ENCODE measurements around the gene KIAA1671.

KIAA1671 gene

GRCh38 chr22:25027959-25028840, 75.7 kb downstream of the KIAA1671 start:
- no peaks in the 10 kb centered on the region for H3K36me3 Mint-ChIP-seq
- DNase-seq (ENCODE audit: low spot score in 2 of 2): no peak
- H3K9me3 Mint-ChIP-seq: no peaks in the 10 kb centered on the region
- no peak overlapping the region for H3K4me3 Mint-ChIP-seq
- peaks cover 19% of the 10 kb centered on the region for H3K4me1 Mint-ChIP-seq
- no peak overlapping the region for H3K27ac Mint-ChIP-seq
- ATAC-seq: peak; percentile 40

GRCh38 chr22:25028841-25029141, 76.3 kb downstream of the KIAA1671 start:
- no peaks in the 10 kb centered on the region for H3K36me3 Mint-ChIP-seq
- no peak for DNase-seq (ENCODE audit: low spot score in 2 of 2)
- H3K4me3 Mint-ChIP-seq: no peak overlapping the region
- ATAC-seq: no peak
- H3K9me3 Mint-ChIP-seq: no peaks in the 10 kb centered on the region
- peaks cover 19% of the 10 kb centered on the region for H3K4me1 Mint-ChIP-seq
- no peak overlapping the region for H3K27ac Mint-ChIP-seq

- ATAC-seq: no peak
- Mint-ChIP-seq H3K9me3 (no peaks in the 10 kb centered on the region), H3K27ac (no peak overlapping the region), H3K4me3 (no peak overlapping the region), H3K36me3 (no peaks in the 10 kb centered on the region), H3K4me1 (peaks cover 21% of the 10 kb centered on the region)
- DNase-seq (ENCODE audit: low spot score in 2 of 2): no peak
Observed at GRCh38 chr22:25029181-25029580, 76.7 kb downstream of the KIAA1671 start.

GRCh38 chr22:25030636-25031035, 78.1 kb downstream of the KIAA1671 start:
- no peak for ATAC-seq
- H3K36me3 Mint-ChIP-seq: no peaks in the 10 kb centered on the region
- DNase-seq (ENCODE audit: low spot score in 2 of 2): no peak
- no peak overlapping the region for H3K27ac Mint-ChIP-seq
- no peaks in the 10 kb centered on the region for H3K9me3 Mint-ChIP-seq
- H3K4me3 Mint-ChIP-seq: no peak overlapping the region
- peaks cover 25% of the 10 kb centered on the region for H3K4me1 Mint-ChIP-seq

GRCh38 chr22:25032066-25032465, 79.5 kb downstream of the KIAA1671 start:
- Mint-ChIP-seq H3K4me1 (peaks cover 11% of the 10 kb centered on the region), H3K27ac (no peak overlapping the region), H3K36me3 (no peaks in the 10 kb centered on the region), H3K9me3 (no peaks in the 10 kb centered on the region), H3K4me3 (no peak overlapping the region)
- ATAC-seq (no peak), DNase-seq (ENCODE audit: low spot score in 2 of 2) (no peak)

- no peak overlapping the region for H3K27ac Mint-ChIP-seq
- DNase-seq (ENCODE audit: low spot score in 2 of 2) (no peak), ATAC-seq (no peak)
- H3K4me1 Mint-ChIP-seq: peaks cover 6% of the 10 kb centered on the region
- H3K4me3 Mint-ChIP-seq: no peak overlapping the region
- no peaks in the 10 kb centered on the region for H3K36me3 Mint-ChIP-seq
- H3K9me3 Mint-ChIP-seq: no peaks in the 10 kb centered on the region
Observed at GRCh38 chr22:25035715-25036114, 83.2 kb downstream of the KIAA1671 start.

- peaks cover 6% of the 10 kb centered on the region for H3K4me1 Mint-ChIP-seq
- H3K9me3 Mint-ChIP-seq: no peaks in the 10 kb centered on the region
- no peaks in the 10 kb centered on the region for H3K36me3 Mint-ChIP-seq
- ATAC-seq (no peak), DNase-seq (ENCODE audit: low spot score in 2 of 2) (no peak)
- H3K27ac Mint-ChIP-seq: no peak overlapping the region
- H3K4me3 Mint-ChIP-seq: no peak overlapping the region
Observed at GRCh38 chr22:25038239-25038638, 85.7 kb downstream of the KIAA1671 start.

GRCh38 chr22:25038771-25039170, 86.3 kb downstream of the KIAA1671 start:
- DNase-seq (ENCODE audit: low spot score in 2 of 2) (no peak), ATAC-seq (no peak)
- no peak overlapping the region for H3K4me3 Mint-ChIP-seq
- H3K4me1 Mint-ChIP-seq: peaks cover 6% of the 10 kb centered on the region
- no peak overlapping the region for H3K27ac Mint-ChIP-seq
- H3K9me3 Mint-ChIP-seq: no peaks in the 10 kb centered on the region
- H3K36me3 Mint-ChIP-seq: no peaks in the 10 kb centered on the region

- ATAC-seq (no peak), DNase-seq (ENCODE audit: low spot score in 2 of 2) (no peak)
- H3K9me3 Mint-ChIP-seq: no peaks in the 10 kb centered on the region
- H3K4me1 Mint-ChIP-seq: peaks cover 3% of the 10 kb centered on the region
- H3K27ac Mint-ChIP-seq: no peak overlapping the region
- H3K4me3 Mint-ChIP-seq: no peak overlapping the region
- no peaks in the 10 kb centered on the region for H3K36me3 Mint-ChIP-seq
Observed at GRCh38 chr22:25039255-25039654, 86.7 kb downstream of the KIAA1671 start.

GRCh38 chr22:25039754-25040153, 87.2 kb downstream of the KIAA1671 start:
- Mint-ChIP-seq H3K36me3 (no peaks in the 10 kb centered on the region), H3K27ac (no peak overlapping the region), H3K4me3 (no peak overlapping the region), H3K4me1 (no peaks in the 10 kb centered on the region), H3K9me3 (no peaks in the 10 kb centered on the region)
- ATAC-seq: no peak
- no peak for DNase-seq (ENCODE audit: low spot score in 2 of 2)

GRCh38 chr22:25045159-25045558, 92.6 kb downstream of the KIAA1671 start:
- no peaks in the 10 kb centered on the region for H3K9me3 Mint-ChIP-seq
- no peaks in the 10 kb centered on the region for H3K36me3 Mint-ChIP-seq
- H3K4me1 Mint-ChIP-seq: no peaks in the 10 kb centered on the region
- H3K27ac Mint-ChIP-seq: no peak overlapping the region
- ATAC-seq (no peak), DNase-seq (ENCODE audit: low spot score in 2 of 2) (no peak)
- H3K4me3 Mint-ChIP-seq: no peak overlapping the region

- H3K4me3 Mint-ChIP-seq: no peak overlapping the region
- peaks cover 2% of the 10 kb centered on the region for H3K4me1 Mint-ChIP-seq
- H3K27ac Mint-ChIP-seq: no peak overlapping the region
- peaks cover 7% of the 10 kb centered on the region for H3K9me3 Mint-ChIP-seq
- DNase-seq (ENCODE audit: low spot score in 2 of 2) (no peak), ATAC-seq (no peak)
- H3K36me3 Mint-ChIP-seq: no peaks in the 10 kb centered on the region
Observed at GRCh38 chr22:25048071-25048470, 95.6 kb downstream of the KIAA1671 start.

- H3K36me3 Mint-ChIP-seq: no peaks in the 10 kb centered on the region
- DNase-seq (ENCODE audit: low spot score in 2 of 2) (peak; percentile 71 to 83), ATAC-seq (peak; percentile 89)
- peaks cover 7% of the 10 kb centered on the region for H3K9me3 Mint-ChIP-seq
- H3K27ac Mint-ChIP-seq: no peak overlapping the region
- no peak overlapping the region for H3K4me3 Mint-ChIP-seq
- peaks cover 10% of the 10 kb centered on the region for H3K4me1 Mint-ChIP-seq
Observed at GRCh38 chr22:25048659-25049647, 96.4 kb downstream of the KIAA1671 start.

GRCh38 chr22:25049770-25050169, 97.3 kb downstream of the KIAA1671 start:
- H3K27ac Mint-ChIP-seq: no peak overlapping the region
- ATAC-seq: no peak
- DNase-seq (ENCODE audit: low spot score in 2 of 2): no peak
- H3K4me1 Mint-ChIP-seq: peaks cover 19% of the 10 kb centered on the region
- no peak overlapping the region for H3K4me3 Mint-ChIP-seq
- H3K36me3 Mint-ChIP-seq: no peaks in the 10 kb centered on the region
- H3K9me3 Mint-ChIP-seq: peaks cover 7% of the 10 kb centered on the region

GRCh38 chr22:25050566-25050965, 98.0 kb downstream of the KIAA1671 start:
- Mint-ChIP-seq H3K4me1 (peaks cover 24% of the 10 kb centered on the region), H3K27ac (no peak overlapping the region), H3K4me3 (no peak overlapping the region), H3K36me3 (no peaks in the 10 kb centered on the region), H3K9me3 (peaks cover 7% of the 10 kb centered on the region)
- ATAC-seq (no peak), DNase-seq (ENCODE audit: low spot score in 2 of 2) (no peak)

- no peaks in the 10 kb centered on the region for H3K36me3 Mint-ChIP-seq
- H3K4me1 Mint-ChIP-seq: peaks cover 24% of the 10 kb centered on the region
- DNase-seq (ENCODE audit: low spot score in 2 of 2): no peak
- no peak overlapping the region for H3K4me3 Mint-ChIP-seq
- peaks cover 7% of the 10 kb centered on the region for H3K9me3 Mint-ChIP-seq
- H3K27ac Mint-ChIP-seq: no peak overlapping the region
- ATAC-seq: no peak
Observed at GRCh38 chr22:25051073-25051472, 98.6 kb downstream of the KIAA1671 start.
